ENCODE results near the gene MAN2B2. TPM values are rescaled to one million over a fixed set of nuclear protein-coding genes. Genes with fewer than 3 reads are reported as not detected.

MAN2B2 gene
- polyA plus RNA-seq, 1 donor (not counting 4 experiments of a cell fraction or from before 2014, with no cell fraction given) = 7.4 TPM

GRCh38 chr4:6527259-6527658 lies 47.7 kb upstream of the MAN2B2 start:
- Histone ChIP-seq H3K36me3 (ENCODE audit: control insufficient read depth in 2 of 2, extremely low read depth in 1 of 2, insufficient read depth in 2 of 2, low read length in 2 of 2) (no peaks in the 10 kb centered on the region), H2AFZ (ENCODE audit: control insufficient read depth, low read length) (no peak overlapping the region), H3K4me3 (ENCODE audit: control insufficient read depth in 2 of 3, extremely low read depth in 1 of 3, insufficient read depth in 2 of 3, low read depth in 1 of 3, low read length in 3 of 3) (no peak overlapping the region), H3K4me2 (ENCODE audit: control insufficient read depth, extremely low read depth, insufficient read depth, low read depth, low read length) (no peak overlapping the region), H3K9me3 (ENCODE audit: control insufficient read depth, low read depth, low read length) (no peaks in the 10 kb centered on the region), H3K9me1 (ENCODE audit: control insufficient read depth, extremely low read depth, insufficient read depth, low read length) (no peaks in the 10 kb centered on the region), H3K9ac (ENCODE audit: control insufficient read depth, extremely low read depth, insufficient read depth, low read length) (no peak overlapping the region), H3K4me1 (ENCODE audit: control insufficient read depth, extremely low read depth, insufficient read depth, low read length) (no peaks in the 10 kb centered on the region), H3K79me2 (ENCODE audit: control insufficient read depth, insufficient read depth, low read length) (no peaks in the 10 kb centered on the region), H3K27ac (ENCODE audit: control insufficient read depth, insufficient read depth, low read length) (no peak overlapping the region), H4K20me1 (ENCODE audit: control insufficient read depth, extremely low read depth, insufficient read depth, low read length) (no peaks in the 10 kb centered on the region), H3K27me3 (ENCODE audit: control insufficient read depth, extremely low read depth, insufficient read depth, low read length) (no peaks in the 10 kb centered on the region)
- dilution Hi-C loops (cut with MboI; ENCODE audit: extremely low pct_ligation_motif_present, low sequenced_read_pairs) = no loop called here
- FAIRE-seq (no peak), DNase-seq (ENCODE audit: low read depth, low spot score) (no peak)
- TF ChIP-seq EZH2 (IDR thresholded peaks at IDR 0.05; ENCODE audit: low read length) = no peak
- TF ChIP-seq CTCF (optimal IDR thresholded peaks at IDR 0.05 in 1 of 3, IDR thresholded peaks at IDR 0.05 in 1 of 3, conservative IDR thresholded peaks at IDR 0.05 in 1 of 3; ENCODE audit: extremely low read depth in 1 of 3, insufficient read depth in 2 of 3, low read length in 3 of 3) = no peak

GRCh38 chr4:6527683-6528595 lies 47.0 kb upstream of the MAN2B2 start:
- H3K9ac ChIP-seq (ENCODE audit: control insufficient read depth, extremely low read depth, insufficient read depth, low read length) = no peak overlapping the region
- H3K79me2 ChIP-seq (ENCODE audit: control insufficient read depth, insufficient read depth, low read length) = no peaks in the 10 kb centered on the region
- no peaks in the 10 kb centered on the region for H3K27me3 ChIP-seq (ENCODE audit: control insufficient read depth, extremely low read depth, insufficient read depth, low read length)
- no peaks in the 10 kb centered on the region for H4K20me1 ChIP-seq (ENCODE audit: control insufficient read depth, extremely low read depth, insufficient read depth, low read length)
- no peak overlapping the region for H3K27ac ChIP-seq (ENCODE audit: control insufficient read depth, insufficient read depth, low read length)
- FAIRE-seq (no peak), DNase-seq (ENCODE audit: low read depth, low spot score) (no peak)
- no peak overlapping the region for H2AFZ ChIP-seq (ENCODE audit: control insufficient read depth, low read length)
- TF ChIP-seq CTCF (optimal IDR thresholded peaks at IDR 0.05 in 1 of 3, IDR thresholded peaks at IDR 0.05 in 1 of 3, conservative IDR thresholded peaks at IDR 0.05 in 1 of 3; ENCODE audit: extremely low read depth in 1 of 3, insufficient read depth in 2 of 3, low read length in 3 of 3) (no peak), EZH2 (IDR thresholded peaks at IDR 0.05; ENCODE audit: low read length) (no peak)
- dilution Hi-C loops (cut with MboI; ENCODE audit: extremely low pct_ligation_motif_present, low sequenced_read_pairs) = no loop called here
- H3K9me1 ChIP-seq (ENCODE audit: control insufficient read depth, extremely low read depth, insufficient read depth, low read length) = no peaks in the 10 kb centered on the region
- H3K4me2 ChIP-seq (ENCODE audit: control insufficient read depth, extremely low read depth, insufficient read depth, low read depth, low read length) = no peak overlapping the region
- no peak overlapping the region for H3K4me3 ChIP-seq (ENCODE audit: control insufficient read depth in 2 of 3, extremely low read depth in 1 of 3, insufficient read depth in 2 of 3, low read depth in 1 of 3, low read length in 3 of 3)
- no peaks in the 10 kb centered on the region for H3K36me3 ChIP-seq (ENCODE audit: control insufficient read depth in 2 of 2, extremely low read depth in 1 of 2, insufficient read depth in 2 of 2, low read length in 2 of 2)
- H3K9me3 ChIP-seq (ENCODE audit: control insufficient read depth, low read depth, low read length) = no peaks in the 10 kb centered on the region
- no peaks in the 10 kb centered on the region for H3K4me1 ChIP-seq (ENCODE audit: control insufficient read depth, extremely low read depth, insufficient read depth, low read length)
